HG02981 (cell line): Measurements from ENCODE around the gene LCN6.
A peak's percentile ranks its signal among the peaks of the same experiment; 100 is the strongest.
"Not testable (repeated sequence)": the region's sequence is repeated elsewhere in the genome, so short reads cannot be mapped to it uniquely, and the experiment has no call there.

Experiments used
- ATAC-seq: cut with Tn5 transposase; IDR thresholded peaks from one replicate; pipeline ENCODE4 v1.9.1; 2021; ENCODE audit warnings: mild to moderate bottlenecking, moderate library complexity; ENCODE audit not compliant: unreplicated experiment

LCN6 gene, protein sequence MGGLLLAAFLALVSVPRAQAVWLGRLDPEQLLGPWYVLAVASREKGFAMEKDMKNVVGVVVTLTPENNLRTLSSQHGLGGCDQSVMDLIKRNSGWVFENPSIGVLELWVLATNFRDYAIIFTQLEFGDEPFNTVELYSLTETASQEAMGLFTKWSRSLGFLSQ

DNA sequence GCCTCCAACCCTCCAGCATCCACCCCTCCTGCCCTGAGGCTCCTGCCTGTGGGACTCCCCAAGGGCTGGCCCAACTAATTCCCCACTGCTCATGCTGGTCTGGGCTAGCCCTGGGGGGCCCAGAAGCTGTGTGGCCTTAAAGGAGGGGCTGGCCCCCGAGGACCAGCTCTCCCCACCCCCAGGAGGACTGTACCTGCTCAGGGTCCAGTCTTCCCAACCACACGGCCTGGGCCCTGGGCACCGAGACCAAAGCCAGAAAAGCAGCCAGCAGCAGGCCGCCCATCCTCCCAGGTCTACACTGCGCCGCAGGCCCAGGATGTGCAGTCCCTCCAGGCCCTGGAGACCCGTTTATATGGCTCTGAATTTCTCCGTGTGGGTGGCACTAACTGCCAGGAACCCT, at the start of gene LCN6:
LCN6 (minus strand) TSS at position 325 of the 400 bp plus-strand sequence; CDS start at position 283, 42 bp downstream.
- ATAC-seq = no peak

DNA sequence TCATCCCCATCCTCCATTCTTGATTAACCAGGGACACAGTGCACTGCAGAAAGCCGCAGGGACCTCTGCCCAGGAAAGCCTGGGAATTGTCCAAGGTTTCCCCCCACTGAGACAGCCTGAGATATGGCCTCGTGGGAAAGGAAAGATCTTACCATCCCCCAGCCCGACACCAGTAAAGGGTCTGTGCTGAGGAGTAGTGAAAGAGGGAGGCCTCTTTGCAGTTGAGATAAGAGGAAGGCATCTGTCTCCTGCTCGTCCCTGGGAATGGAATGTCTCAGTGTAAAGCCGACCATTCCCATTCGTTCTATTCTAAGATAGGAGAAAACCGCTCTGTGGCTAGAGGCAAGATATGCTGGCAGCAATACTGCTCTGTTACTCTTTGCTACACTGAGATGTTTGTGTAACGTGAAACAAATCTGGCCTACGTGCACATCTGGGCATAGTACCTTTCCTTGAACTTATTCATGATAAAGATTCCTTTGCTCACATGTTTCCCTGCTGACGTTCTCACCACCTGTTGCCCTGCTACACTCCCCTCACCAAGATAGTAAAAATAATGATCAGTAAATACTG, 48.5 kb upstream of the LCN6 start:
- not testable (repeated sequence) for ATAC-seq

DNA sequence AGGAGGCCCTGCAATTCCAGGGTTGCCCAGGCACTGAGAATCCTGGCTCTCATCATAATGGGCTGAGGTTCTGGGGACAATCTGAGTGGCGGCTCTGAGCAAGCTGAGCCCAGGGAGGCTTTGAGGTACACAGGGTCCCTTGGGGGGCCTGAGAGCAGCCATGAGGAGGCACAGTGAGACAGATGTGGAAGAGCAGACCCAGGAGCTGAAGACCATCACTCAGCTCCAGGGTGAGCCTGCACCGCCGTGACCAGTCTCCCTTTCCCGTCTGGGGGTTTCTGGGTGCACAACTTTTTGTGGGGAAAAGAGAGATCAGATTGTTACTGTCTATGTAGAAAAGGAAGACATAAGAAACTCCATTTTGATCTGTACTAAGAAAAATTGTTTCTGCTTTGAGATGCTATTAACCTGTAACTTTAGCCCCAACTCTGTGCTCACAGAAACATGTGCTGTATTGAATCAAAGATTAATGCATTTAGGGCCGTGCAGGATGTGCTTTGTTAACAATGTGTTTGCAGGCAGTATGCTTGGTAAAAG, 48.0 kb upstream of the LCN6 start, which contains the start of gene CCDC183:
CCDC183 (plus strand) TSS at position 101 of the 537 bp plus-strand sequence; CDS start at position 161, 60 bp downstream.
- no peak for ATAC-seq

DNA sequence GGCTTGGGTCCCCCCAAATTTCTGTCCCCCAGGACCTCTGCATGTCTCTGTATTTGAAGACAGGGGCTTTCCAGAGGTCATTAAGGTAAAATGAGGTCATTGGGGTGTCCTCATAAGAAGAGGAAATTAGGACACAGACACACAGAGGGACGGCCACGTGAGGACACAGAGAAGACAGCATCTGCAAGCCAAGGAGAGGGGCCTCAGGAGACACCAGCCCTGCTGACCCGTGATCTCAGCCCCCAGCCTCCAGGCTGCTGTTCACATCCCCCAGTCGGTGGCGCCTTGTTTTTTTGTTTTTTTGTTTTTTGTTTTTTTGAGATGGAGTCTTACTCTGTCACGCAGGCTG, 46.6 kb upstream of the LCN6 start:
- ATAC-seq = no peak

DNA sequence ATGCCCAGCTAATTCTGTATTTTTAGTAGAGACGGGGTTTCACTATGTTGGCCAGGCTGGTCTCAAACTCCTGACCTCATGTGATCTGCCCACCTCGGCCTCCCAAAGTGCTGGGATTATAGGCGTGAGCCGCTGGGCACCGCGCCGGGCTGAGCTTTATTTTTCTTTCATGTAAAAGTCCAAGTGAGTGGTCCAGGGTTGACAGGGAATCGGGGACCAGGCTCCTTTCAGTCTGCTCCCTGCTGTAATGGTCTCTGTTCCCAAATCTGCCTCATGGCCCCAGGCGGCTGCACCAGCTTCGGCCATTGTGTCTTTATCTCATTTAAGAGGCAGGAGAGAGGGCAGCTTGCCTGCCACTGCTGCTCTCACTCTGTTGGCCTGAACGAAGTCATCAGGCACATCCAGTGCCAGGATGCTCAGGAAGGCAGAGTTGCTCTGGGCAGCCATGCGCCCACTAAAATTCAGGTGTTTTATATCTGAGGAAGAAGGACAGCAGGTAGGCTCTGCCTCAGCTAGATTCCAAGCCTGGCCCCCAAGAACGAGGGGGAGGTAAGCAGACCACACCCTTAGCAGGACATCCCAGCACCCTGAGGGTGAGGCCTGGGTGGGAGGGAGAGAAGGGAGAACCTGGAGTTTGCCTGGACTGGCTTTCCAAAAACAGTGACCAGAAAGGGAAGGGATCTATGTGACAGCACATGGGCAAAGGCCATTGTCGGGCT, 46.1 kb upstream of the LCN6 start:
- no peak for ATAC-seq

DNA sequence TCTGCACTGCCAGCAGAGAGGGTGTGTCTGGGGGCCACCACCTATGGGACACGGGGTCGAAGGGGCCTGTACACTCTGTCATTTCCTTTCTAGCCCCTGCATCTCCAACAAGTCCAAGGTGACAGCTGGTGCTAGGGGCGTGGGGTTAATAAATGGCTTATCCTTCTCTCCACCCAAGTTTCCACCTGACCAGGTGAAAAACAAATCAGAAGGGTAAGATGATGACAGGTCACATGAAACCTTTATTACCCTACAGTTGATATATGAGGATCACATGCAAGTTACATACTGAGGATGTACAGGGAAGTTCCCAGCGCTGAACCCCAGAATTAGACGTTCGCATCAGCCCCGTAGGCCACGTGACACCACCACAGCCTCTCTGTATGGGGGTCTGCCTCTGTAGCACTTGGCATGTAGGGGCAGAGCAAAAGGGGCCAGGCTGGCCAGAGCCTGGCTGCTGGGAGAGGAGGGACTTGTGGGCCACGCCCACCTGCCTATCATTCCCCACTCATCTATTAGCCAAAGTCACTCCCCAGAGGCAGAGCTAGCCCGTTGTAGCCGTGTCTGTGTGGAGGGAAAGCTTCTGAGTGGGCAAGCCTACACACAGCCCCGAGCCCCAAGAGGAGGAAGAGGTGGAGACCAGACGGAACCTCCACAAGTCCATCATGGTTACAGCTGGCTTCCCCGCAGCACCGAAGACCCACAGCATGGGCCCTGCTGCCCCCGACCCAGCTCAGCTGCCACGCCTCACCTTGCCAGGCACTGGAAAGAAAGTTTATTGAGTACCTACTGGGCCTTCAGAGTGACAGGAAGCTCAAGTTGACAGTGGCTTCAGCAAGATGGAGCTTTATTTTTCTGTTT, 45.0 kb upstream of the LCN6 start:
- no peak for ATAC-seq

DNA sequence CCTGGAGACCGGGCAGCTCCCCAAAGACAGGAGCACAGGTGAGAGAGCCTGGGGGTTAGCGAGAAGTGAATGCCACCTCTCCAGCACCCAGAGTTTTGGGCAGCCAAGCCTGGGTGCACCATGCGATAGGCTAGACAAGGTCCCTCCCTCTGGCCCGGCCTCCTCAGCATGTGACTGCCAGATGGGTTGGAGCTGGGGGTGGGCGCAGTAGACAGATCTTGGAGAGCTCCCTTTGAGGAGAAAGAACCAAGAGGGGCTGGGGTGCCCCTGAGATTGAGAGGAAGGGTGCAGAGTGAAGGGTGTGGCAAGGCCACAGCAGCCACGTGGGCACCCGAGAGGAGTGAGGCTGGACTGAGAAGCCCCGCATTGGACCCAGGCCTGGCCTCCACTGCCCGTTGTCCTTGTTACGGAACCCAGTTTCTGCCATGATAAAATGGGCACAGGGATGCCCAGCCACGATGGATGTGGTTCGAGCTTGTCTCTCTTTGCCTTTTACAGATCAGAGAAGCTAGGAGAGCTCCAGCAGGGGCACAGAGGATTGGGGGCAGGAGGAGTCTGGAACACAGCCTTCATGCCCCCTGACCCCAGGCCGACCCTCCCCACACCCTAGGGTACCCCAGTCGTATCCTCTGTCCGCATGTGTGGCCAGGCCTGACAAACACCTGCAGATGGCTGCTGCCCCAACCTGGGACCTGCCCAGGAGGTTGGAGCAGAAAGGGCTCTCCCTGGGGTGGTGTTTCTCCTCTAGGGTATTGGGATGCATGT, 44.2 kb upstream of the LCN6 start:
- no peak for ATAC-seq

DNA sequence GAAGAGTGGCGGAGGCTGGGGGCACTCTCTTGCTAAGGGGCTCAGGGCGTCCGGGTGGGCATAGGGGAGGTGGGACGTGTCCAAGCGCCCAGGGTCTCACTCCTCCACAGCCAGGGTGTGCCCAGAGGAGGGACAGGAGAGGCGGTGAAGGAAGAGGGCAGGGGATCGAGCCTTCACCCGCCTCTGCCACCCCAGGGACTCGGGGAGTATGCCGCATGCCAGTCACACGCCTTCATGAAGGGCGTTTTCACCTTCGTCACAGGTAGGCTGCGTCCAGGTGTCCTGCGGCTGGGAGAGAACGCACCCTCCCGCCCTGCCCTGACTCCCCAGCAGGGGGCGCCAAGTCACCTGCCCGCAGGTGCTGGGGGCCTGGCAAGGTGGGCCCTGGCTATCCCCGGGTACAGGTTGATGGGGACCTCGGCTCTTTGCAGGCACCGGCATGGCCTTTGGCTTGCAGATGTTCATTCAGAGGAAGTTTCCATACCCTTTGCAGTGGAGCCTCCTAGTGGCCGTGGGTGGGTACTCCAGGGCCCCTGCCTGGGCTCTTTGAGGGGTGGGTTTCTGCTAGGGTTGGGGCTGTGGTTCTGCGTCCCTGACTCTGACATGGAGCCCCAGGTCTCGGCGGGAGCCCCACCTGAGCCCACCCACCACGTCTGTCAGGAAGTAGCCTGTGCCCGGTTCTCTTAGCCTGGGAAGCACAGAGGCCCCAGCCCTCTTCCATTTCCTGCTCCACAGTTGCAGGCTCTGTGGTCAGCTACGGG, 43.4 kb upstream of the LCN6 start:
- no peak for ATAC-seq

DNA sequence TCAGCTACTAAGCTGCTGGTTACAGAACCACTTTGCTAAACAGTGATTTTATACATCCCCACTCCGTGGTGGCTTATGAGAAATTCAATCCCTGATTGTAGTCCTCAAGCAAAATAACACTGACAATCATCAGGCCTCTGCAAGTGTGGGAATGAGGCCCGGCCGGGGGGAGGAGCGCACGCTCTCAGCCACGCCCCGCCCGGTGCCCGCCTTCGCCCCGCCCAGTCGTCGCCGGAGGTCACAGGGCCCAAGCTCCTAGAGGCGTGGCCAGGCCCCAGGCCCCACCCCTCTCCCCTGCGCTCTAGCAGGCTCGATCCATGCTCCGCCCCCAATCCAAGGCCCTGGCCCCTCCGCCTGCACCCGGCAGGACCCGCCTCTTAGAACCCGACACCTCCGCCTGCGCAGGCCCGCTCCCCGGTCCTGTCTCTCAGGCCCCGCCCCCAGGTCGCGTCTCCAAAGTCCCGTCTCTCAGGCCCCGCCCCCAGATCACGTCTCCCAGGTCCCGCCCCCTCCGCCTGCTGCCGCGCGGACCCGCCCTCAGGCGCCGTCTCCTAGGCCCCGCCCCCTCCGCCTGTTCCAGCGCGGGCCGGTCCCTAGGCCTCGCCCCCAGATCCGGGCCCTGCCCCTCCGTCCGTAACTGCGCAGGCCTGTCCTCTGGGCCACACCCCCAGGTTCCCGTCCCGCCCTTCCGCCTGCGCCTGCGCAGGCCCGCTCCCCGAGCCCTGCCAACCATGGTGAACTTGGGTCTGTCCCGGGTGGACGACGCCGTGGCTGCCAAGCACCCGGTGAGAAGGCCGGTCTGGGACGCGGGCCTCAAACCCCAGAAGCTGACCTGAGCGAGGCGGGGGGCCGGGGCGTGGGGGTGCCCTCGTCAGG, 42.6 kb upstream of the LCN6 start, which contains the start of gene TMEM141:
TMEM141 (plus strand) TSS at position 705 of the 876 bp plus-strand sequence; CDS start at position 732, 27 bp downstream.
- peak; percentile 81 for ATAC-seq

DNA sequence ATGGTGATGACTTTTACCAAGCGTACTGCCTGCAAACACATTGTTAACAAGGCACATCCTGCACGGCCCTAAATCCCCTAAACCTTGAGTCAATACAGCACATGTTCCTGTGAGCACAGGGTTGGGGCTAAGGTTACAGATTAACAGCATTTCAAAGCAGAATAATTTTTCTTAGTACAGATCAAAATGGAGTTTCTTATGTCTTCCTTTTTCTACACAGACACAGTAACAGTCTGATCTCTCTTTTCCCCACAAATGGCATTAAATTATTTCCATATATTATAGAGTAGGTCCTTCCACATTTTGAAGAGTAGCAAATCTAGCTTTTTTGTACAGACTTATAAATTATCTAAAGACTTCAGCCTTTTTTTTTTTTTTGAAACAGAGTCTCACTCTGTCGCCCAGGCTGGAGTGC, 41.2 kb upstream of the LCN6 start:
- no peak for ATAC-seq

DNA sequence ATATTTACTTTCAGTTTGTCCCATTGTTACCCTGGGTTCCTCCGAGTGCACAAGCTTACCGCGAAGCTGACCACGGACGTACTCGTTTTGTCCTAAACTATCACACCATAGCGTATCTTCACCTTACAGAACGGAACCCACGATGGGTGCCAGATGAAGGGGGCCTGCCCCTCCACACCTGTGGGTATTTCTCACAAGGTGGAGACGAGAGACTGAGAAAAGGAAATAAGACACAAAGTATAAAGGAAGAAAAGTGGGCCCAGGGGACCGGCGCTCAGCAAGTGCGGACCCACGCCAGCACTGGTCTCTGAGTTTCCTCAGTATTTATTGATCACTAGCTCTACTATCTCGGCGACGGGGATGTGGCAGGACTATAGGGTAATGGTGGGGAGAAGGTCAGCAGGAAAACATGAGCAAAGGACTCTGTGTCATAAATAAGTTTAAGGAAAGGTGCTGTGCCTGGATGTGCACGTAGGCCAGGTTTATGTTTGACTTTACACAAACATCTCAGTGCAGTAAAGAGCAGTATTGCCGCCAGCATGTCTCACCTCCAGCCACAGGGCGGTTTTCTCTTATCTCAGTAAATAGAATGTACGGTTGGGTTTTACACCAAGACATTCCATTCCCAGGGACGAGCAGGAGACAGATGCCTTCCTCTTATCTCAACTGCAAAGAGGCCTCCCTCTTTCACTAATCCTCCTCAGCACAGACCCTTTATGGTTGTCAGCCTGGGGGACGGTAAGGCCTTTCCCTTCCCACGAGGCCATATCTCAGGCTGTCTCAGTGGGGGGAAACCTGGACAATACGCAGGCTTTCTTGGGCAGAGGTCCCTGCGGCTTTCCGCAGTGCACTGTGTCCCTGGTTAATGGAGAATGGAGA, 40.6 kb upstream of the LCN6 start:
- not testable (repeated sequence) for ATAC-seq

DNA sequence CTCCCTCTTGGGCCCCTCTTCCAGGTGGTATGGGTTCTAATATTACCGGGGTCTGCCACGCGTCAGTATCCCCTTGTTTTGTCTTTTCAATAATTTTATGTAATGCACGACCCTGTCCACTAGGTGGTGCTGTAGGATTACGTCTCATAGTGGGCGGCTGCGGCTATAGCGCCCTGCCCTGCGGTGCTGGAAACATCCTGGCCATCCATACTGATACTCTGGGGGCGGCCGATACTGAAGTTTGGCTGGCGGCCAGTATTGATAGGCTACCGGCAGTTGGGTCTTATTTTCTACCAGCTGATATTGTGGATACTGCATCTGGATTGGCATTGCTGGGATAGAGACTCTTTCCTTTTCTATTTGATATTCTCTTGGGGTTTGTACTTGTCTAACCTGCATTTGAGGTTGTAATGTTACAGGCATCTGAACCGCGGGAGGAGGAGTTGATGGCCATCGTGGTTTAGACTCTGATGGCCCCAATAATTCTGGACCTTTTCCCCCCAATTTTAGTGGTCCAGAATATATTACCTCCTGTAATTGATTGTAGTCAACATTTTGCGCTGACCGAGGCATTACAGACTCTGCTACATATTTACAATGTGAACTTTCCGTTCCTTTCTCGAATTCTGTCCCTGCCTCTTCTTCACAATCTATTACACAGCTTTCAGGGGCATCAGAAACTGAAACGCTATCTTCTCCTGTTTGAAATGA, 39.5 kb upstream of the LCN6 start:
- ATAC-seq = no peak

DNA sequence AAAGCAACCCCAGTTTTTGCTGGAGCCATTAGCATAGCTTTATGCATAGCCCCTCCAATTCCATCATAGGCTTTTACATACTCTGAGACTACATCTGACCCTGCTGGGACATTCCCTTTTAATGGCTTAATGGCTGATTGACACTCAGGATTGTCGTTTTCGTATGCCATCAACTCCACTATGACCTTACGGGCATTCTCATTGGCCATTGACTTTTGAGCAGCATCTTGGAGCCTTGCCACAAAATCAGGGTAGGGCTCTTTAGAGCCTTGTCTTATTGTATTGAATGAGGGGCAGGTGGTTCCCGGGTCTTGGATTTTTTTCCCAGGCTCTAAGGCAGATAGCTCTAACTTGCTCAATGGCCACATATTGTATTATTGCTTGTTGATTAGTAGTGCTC, 38.7 kb upstream of the LCN6 start:
- ATAC-seq = not testable (repeated sequence)

DNA sequence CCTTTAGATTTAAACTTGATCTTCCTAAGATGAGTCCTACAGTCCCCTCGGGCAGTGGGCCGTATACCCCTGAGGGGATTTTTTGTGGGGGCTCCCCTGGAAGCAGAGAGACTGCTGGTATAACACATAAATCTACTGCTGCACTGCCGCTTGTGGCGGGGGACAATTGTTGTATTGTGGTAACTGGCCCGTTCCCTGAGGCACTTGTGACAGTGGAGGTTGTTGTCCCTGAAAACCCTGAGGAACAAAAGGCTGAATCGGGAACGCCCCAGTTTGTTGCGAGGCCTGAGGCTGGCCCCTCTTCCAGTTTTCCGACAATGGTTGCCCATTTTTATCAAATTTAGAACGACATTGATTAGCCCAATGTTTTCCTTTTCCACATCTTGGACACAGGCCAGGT, 38.1 kb upstream of the LCN6 start:
- no peak for ATAC-seq

DNA sequence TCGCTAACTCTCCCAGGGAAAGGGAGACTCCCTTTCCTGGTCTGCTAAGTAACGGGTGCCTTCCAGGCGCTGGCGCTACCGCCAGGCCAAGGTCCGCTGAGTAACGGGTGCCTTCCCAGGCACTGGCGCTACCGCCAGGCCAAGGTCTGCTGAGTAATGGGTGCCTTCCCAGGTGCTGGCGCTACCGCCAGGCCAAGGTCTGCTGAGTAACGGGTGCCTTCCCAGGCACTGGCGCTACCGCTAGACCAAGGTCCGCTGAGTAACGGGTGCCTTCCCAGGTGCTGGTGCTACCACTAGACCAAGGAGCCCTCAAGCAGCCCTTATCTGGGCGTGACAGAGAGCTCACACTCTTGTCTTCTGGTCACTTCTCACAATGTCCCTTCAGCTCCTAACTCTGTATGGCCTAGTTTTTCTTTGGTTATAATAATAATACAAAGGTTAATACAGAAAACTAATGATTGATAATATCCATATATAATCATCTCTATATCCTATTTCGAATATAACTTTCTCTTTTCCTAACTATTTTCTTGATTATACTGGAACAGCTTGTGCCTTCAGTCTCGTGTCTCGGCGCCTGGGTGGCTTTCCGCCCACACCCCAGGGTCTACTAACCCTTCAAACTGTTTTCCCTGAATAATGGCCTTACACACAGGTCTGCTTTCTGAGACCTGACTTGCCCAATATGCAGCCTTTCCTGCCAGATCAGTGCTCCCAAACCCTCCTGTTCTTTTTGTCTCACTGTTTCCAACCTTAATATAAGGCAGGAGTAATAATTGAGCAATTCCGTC, 37.4 kb upstream of the LCN6 start:
- ATAC-seq = not testable (repeated sequence)

DNA sequence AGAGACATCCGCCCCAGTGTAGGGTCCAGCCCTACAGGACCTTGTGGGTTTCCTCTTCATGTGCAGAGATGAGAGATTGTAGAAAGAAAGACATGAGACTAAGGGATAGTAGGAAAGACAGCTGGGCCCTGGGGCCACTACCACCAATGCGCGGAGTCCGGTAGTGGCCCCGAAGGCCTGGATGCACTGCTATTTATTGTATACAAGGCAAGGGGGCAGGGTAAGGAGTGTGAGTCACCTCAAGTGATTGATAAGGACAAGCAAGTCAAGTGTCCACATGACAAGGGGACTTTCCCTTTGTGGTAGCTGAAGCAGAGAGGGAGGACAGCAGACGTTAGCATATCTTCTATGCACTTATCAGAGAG, 36.7 kb upstream of the LCN6 start:
- ATAC-seq = no peak
